ENCODE measurements around the gene SOCS6. TPM values are rescaled to one million over a fixed set of nuclear protein-coding genes. Genes with fewer than 3 reads are reported as not detected.

The SOCS6 gene
- 12.1 and 15.7 TPM in 2 replicates for polyA plus RNA-seq (2012; rRNA removed)
- 12.9 and 15.1 TPM in 2 replicates for polyA plus RNA-seq (2012; cell fraction: cytosol; rRNA removed)
- 10.4 and 11.4 TPM in 2 replicates for polyA plus RNA-seq (2012; cell fraction: nucleus; rRNA removed)

GRCh38 chr18:70288851-70289328 lies at the start of gene SOCS6:
TSS of gene SOCS6 (plus strand) at chr18:70289045. CDS start at chr18:70324669, 35,624 bp downstream.
- peak within 1 kb of the TSS; percentile 70 to 78 for H3K27ac ChIP-seq (ENCODE audit: low read depth in 2 of 2, low read length in 1 of 2)
- H3K36me3 ChIP-seq (replicated peaks in 1 of 2; ENCODE audit: control insufficient read depth in 1 of 2, insufficient read depth in 2 of 2, low read length in 1 of 2): peaks cover 0 to 5% of the 10 kb centered on the region in 2 experiments
- no peaks in the 10 kb centered on the region for H3K9me3 ChIP-seq
- H3K79me2 ChIP-seq (ENCODE audit: insufficient read depth): peaks cover 44% of the 10 kb centered on the region
- WGBS (ENCODE audit: low lambda C conversion rate): 0% methylated on average over 11 of the region's 77 CpGs
- peaks cover 34% of the 10 kb centered on the region for H4K20me1 ChIP-seq (ENCODE audit: insufficient read depth)
- TF ChIP-seq USF1 (IDR thresholded peaks at IDR 0.05; ENCODE audit: borderline replicate concordance, low read depth) (no peak), ELF1 (IDR thresholded peaks at IDR 0.05) (no peak), USF2 (IDR thresholded peaks at IDR 0.05; ENCODE audit: borderline replicate concordance, low read depth, low read length) (no peak), CTCF (IDR thresholded peaks at IDR 0.05) (no peak), PBX3 (IDR thresholded peaks at IDR 0.05) (no peak), REST (IDR thresholded peaks at IDR 0.05; ENCODE audit: low read depth, low read length) (0 out of 2 replicates have a peak, but pooled peaks have one; percentile 32), TAF1 (IDR thresholded peaks at IDR 0.05; ENCODE audit: borderline replicate concordance, low read depth, low read length) (peak; percentile 80), TEAD4 (IDR thresholded peaks at IDR 0.05; ENCODE audit: borderline replicate concordance, insufficient read depth) (no peak), GATA2 (CRISPR knock-in tag; IDR thresholded peaks at IDR 0.05) (no peak), NRF1 (IDR thresholded peaks at IDR 0.05; ENCODE audit: low read depth, low read length) (no peak), POLR2AphosphoS5 (IDR thresholded peaks at IDR 0.05; ENCODE audit: low read depth, low read length) (peak; percentile 42; the same call in 1 of the 2 replicates)
- peaks cover 5 to 29% of the 10 kb centered on the region in 2 experiments; a peak in 3 of 4 replicates for H3K4me1 ChIP-seq (ENCODE audit: control insufficient read depth in 1 of 2, insufficient read depth in 2 of 2, low read depth in 1 of 2, low read length in 1 of 2)
- ChIA-PET CTCF (no interaction called here), POLR2A (no interaction called here)
- peak within 1 kb of the TSS; percentile 85 for H2AFZ ChIP-seq (ENCODE audit: low read depth)
- H3F3A ChIP-seq (replicated peaks; ENCODE audit: insufficient read depth): peaks cover 10% of the 10 kb centered on the region
- H3K4me3 ChIP-seq (ENCODE audit: low read depth in 2 of 2, low read length in 1 of 2): peak within 1 kb of the TSS; percentile 80 to 82
- H3K4me2 ChIP-seq: peak within 1 kb of the TSS; percentile 96
- peak; percentile 89 for DNase-seq
- H3K9ac ChIP-seq: peak within 1 kb of the TSS; percentile 92
- H3K9me2 ChIP-seq: no peaks in the 10 kb centered on the region
- no peaks in the 10 kb centered on the region for H3K27me3 ChIP-seq (ENCODE audit: insufficient read depth)
